Ishikawa (cell line): Measurements from ENCODE around the gene CYP2U1.

Experiments
- CEBPB ChIP-seq: IDR thresholded peaks from 2 replicates; pipeline ENCODE4 v1.6.1; 2012
- CREB1 ChIP-seq: IDR thresholded peaks from 2 replicates; pipeline ENCODE4 v1.6.1; 2012; ENCODE audit warnings: low read depth
- EGR1 ChIP-seq: IDR thresholded peaks from 2 replicates; pipeline ENCODE4 v1.6.1; 2012
- EP300 ChIP-seq: IDR thresholded peaks from 2 replicates; pipeline ENCODE4 v1.6.1; 2012; ENCODE audit warnings: borderline replicate concordance
- FOXM1 ChIP-seq: IDR thresholded peaks from 2 replicates; pipeline ENCODE4 v1.6.1; 2012; ENCODE audit warnings: low read depth, borderline replicate concordance
- MAX ChIP-seq: IDR thresholded peaks from 2 replicates; pipeline ENCODE4 v1.6.1; 2012
- NFIC ChIP-seq: IDR thresholded peaks from 2 replicates; pipeline ENCODE4 v1.6.1; 2012
- RAD21 ChIP-seq: IDR thresholded peaks from 2 replicates; pipeline ENCODE4 v1.6.1; 2012; ENCODE audit warnings: low read depth
- REST ChIP-seq: IDR thresholded peaks from 2 replicates; pipeline ENCODE4 v1.6.1; 2012; ENCODE audit warnings: low read depth, mild to moderate bottlenecking
- TAF1 ChIP-seq: IDR thresholded peaks from 2 replicates; pipeline ENCODE4 v1.6.1; 2012; ENCODE audit warnings: low read depth, mild to moderate bottlenecking
- TCF12 ChIP-seq: IDR thresholded peaks from 2 replicates; pipeline ENCODE4 v1.6.1; 2012; ENCODE audit warnings: low read depth
- TEAD4 ChIP-seq: IDR thresholded peaks from 2 replicates; pipeline ENCODE4 v1.6.1; 2012
- USF1 ChIP-seq: IDR thresholded peaks from 2 replicates; pipeline ENCODE4 v1.6.1; 2012
- YY1 ChIP-seq: IDR thresholded peaks from 2 replicates; pipeline ENCODE4 v1.6.1; 2012; ENCODE audit warnings: low read depth
- ZBTB7A ChIP-seq: IDR thresholded peaks from 2 replicates; pipeline ENCODE4 v1.6.1; 2012; ENCODE audit warnings: low read depth

CYP2U1 gene

GRCh38 chr4:107906458-107907100, 24.8 kb upstream of the CYP2U1 start:
- no peak for TF ChIP-seq TEAD4
- no peak for TF ChIP-seq MAX
- TF ChIP-seq USF1: no peak
- no peak for TF ChIP-seq EGR1
- TF ChIP-seq EP300: no peak
- TF ChIP-seq TCF12: no peak
- TF ChIP-seq REST: no peak
- TF ChIP-seq CREB1: no peak
- TF ChIP-seq NFIC: no peak
- no peak for TF ChIP-seq TAF1
- TF ChIP-seq YY1: no peak
- no peak for TF ChIP-seq ZBTB7A
- no peak for TF ChIP-seq FOXM1
- TF ChIP-seq RAD21: no peak
- no peak for TF ChIP-seq CEBPB

GRCh38 chr4:107908377-107908776, 23.0 kb upstream of the CYP2U1 start:
- TF ChIP-seq CEBPB (no peak), RAD21 (no peak), FOXM1 (no peak), ZBTB7A (no peak), REST (no peak), CREB1 (no peak), EP300 (no peak), TAF1 (no peak), NFIC (no peak), MAX (no peak), YY1 (no peak), USF1 (no peak), EGR1 (no peak), TEAD4 (no peak), TCF12 (no peak)

- TF ChIP-seq CREB1: no peak
- TF ChIP-seq REST: no peak
- TF ChIP-seq RAD21: peak; percentile 92
- no peak for TF ChIP-seq ZBTB7A
- no peak for TF ChIP-seq FOXM1
- no peak for TF ChIP-seq MAX
- TF ChIP-seq YY1: no peak
- no peak for TF ChIP-seq USF1
- TF ChIP-seq CEBPB: no peak
- no peak for TF ChIP-seq EP300
- TF ChIP-seq TEAD4: peak; percentile 47; the same call in 1 of the 2 replicates
- no peak for TF ChIP-seq TAF1
These were observed 18.0 kb upstream of the CYP2U1 start for GRCh38 chr4:107913283-107913899.
